ENCODE data around the gene PTPRJ.

DNA sequence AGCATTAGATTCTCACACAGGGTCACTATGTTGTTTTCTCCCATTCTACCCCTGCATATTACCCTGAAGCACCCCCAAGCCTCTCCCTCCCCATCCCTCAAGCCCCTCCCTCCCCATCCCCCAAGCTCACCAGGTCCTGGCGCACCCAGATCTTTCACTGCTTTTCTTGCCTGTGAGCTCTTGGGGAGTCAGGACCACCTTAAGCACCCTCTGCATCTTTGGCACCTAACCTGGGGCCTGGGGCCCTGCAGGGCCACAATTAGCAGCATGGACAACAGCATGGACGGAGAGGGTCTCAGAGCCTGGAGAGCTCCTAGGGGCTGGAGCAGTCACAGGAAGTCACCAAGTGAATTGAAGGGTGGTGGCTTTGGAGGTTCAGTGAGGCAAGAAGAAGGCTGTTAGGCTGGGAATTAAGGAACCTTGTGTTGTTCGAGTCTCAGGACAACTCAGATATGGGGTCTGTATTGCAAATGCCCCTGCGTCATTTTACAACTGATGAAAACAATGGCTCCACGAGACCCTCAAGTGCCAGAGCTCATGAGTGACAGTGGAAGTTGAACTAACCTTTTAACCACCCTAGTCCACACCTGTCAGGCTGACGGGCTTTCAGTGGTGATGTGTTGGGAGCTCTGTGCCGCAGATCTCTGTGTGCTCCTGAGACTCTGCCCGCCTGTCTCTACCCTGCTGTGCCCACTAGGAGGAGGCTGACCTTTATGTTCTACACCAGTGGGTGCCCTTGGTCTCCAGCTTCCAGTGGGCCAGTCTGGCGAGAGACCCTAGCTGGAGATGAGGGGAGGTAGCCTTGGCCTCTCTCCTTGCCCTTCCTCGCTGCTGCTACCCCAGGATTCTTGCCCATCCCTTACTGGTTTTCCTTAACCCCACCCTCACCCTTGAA lies 125.0 kb downstream of the PTPRJ start:
- TF ChIP-seq, protein P1, sequence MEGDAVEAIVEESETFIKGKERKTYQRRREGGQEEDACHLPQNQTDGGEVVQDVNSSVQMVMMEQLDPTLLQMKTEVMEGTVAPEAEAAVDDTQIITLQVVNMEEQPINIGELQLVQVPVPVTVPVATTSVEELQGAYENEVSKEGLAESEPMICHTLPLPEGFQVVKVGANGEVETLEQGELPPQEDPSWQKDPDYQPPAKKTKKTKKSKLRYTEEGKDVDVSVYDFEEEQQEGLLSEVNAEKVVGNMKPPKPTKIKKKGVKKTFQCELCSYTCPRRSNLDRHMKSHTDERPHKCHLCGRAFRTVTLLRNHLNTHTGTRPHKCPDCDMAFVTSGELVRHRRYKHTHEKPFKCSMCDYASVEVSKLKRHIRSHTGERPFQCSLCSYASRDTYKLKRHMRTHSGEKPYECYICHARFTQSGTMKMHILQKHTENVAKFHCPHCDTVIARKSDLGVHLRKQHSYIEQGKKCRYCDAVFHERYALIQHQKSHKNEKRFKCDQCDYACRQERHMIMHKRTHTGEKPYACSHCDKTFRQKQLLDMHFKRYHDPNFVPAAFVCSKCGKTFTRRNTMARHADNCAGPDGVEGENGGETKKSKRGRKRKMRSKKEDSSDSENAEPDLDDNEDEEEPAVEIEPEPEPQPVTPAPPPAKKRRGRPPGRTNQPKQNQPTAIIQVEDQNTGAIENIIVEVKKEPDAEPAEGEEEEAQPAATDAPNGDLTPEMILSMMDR (optimal IDR thresholded peaks at IDR 0.05 in 1 of 3, IDR thresholded peaks at IDR 0.05 in 1 of 3, conservative IDR thresholded peaks at IDR 0.05 in 1 of 3; ENCODE audit: extremely low read depth in 1 of 3, insufficient read depth in 2 of 3, low read length in 3 of 3), result no peak
- TF ChIP-seq EZH2 (IDR thresholded peaks at IDR 0.05; ENCODE audit: low read length), result no peak
